Ovary (tissue), 9 donors: ENCODE measurements around the gene ZSCAN26. TPM values are rescaled to one million over a fixed set of nuclear protein-coding genes. Genes with fewer than 3 reads are reported as not detected.

Experiments used
- DNase-seq, 5 donors: peaks; one replicate each; pipeline ENCODE4 v3.0.0-alpha.2; 2019 to 2020
- H3K27ac ChIP-seq, 2 donors: fragments of 200-600 bp; one replicate each; pipeline versions ENCODE4 v1.5.1 to v1.8.0; 2019 to 2022
- H3K27me3 ChIP-seq: fragments of 200-600 bp; one replicate; pipeline ENCODE4 v1.8.0; 2022
- H3K36me3 ChIP-seq: fragments of 200-600 bp; sonication (generic); one replicate; pipeline ENCODE4 v1.5.1; 2019
- H3K4me1 ChIP-seq: one replicate; pipeline ENCODE4 v1.8.1; 2013; ENCODE audit warnings: mild to moderate bottlenecking, moderate library complexity; ENCODE audit not compliant: insufficient read depth
- H3K4me3 ChIP-seq: fragments of 200-600 bp; sonication (generic); one replicate; pipeline ENCODE4 v1.5.1; 2017
- H3K9me3 ChIP-seq, 2 donors: fragments of 200-600 bp in 1 of 2; sonication (generic) in 1 of 2; one replicate each; pipeline versions ENCODE4 v1.5.1 to v1.8.1; 2013 to 2019; ENCODE audit warnings: mild to moderate bottlenecking in 1 of 2, moderate library complexity in 1 of 2
- EP300 ChIP-seq: sonication (generic); formaldehyde crosslinking; IDR thresholded peaks from one replicate; pipeline ENCODE4 v1.6.1; 2017; ENCODE audit warnings: antibody characterized with exemption
- POLR2A ChIP-seq: fragments of 450-650 bp; IDR thresholded peaks from one replicate; pipeline ENCODE4 v1.6.1; 2017; ENCODE audit warnings: antibody characterized with exemption, mild to moderate bottlenecking, moderate library complexity
- WGBS, 3 donors: extraction: QIAGEN DNeasy Blood & Tissue Kit in 1 of 3; methylation state at CpG; one replicate each; pipeline versions ENCODE4 v1.1.5 to v1.1.7; 2013 to 2017; 5-methylcytosine and 5-hydroxymethylcytosine counted together
- intact Hi-C, 4 donors: fragments of 100-400 bp; cut with DNase I; formaldehyde crosslinking; loops; one replicate each; pipeline versions ENCODE4 v1.11.0 to v1.15.1; 2022 to 2023
- polyA plus RNA-seq, 2 donors: library from polyadenylated mRNA; stranded (reverse); fragments of 200-250 nt in 1 of 2; fragments of 350-450 nt in 1 of 2; fragmentation: Illumina TruSeq in 1 of 2; extraction: RNeasy Lipid Tissue Mini Kit (QIAGEN cat#74804) in 1 of 2; gene quantifications; one replicate each; pipeline ENCODE4 v1.2.3, GENCODE V29; 2013 to 2014
- total RNA-seq, 7 donors: library from RNA; depleted of rRNA in 2 of 7; stranded (reverse); fragments of >200 nt in 2 of 7; fragmentation: NEBNext Ultra II Directional in 3 of 7; extraction: Animal tissue kit (Norgen Biotek cat#: 25700) in 3 of 7; gene quantifications; one replicate each; pipeline versions ENCODE4 v1.1.0 to v1.2.4, GENCODE V29; 2016 to 2023
- TF ChIP-seq, protein P1 (sequence below), 3 donors: fragments of 450-650 bp in 2 of 3; fragments of 200-600 bp in 1 of 3; IDR thresholded peaks; one replicate each; pipeline versions ENCODE4 v1.5.1 to v1.8.0; 2016 to 2022; ENCODE audit warnings: antibody characterized with exemption in 3 of 3, mild to moderate bottlenecking in 1 of 3
- donor health status: DM: no; HTN: no; CAD: no; lungs with moderate emphysema.
- donor health status: DM: no; HTN: no; CAD: no.
- donor health status: Bipolar disorder and iron deficiency.
- donor health status: DM: yes; HTN: yes; CAD: no.
- donor health status: DM: no; HTN: no; CAD: no.
- donor health status: DM: yes; HTN: yes; CAD: no.

The ZSCAN26 gene
- total and polyA plus RNA-seq, 9 donors: 11.8 to 32.0 (median 23.1) TPM

DNA sequence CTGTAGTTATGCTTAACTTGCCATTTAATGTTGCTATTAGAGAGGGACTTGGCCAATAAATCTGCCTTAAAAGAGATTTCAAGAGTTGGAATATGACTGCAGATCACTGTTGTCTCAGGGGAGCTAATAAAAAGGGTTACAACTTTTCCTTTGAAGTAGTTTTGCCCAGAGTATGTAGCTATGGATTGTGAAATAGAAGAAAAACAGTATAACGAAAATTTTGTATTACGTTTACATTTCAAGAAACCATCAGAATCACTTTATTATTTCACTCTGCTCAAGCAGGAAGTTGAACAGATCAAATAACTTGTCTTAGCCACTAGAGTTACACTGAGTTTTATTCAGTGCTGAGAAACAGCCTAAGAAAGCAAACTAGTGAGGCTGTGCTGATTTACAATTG lies 3.0 kb upstream of the ZSCAN26 start:
- no peak overlapping the region for H3K4me3 ChIP-seq
- WGBS, 3 donors: 52 to 63% (median 60%) methylated on average over 2 of the region's 2 CpGs
- intact Hi-C loops: loop anchor here in 1 of 4 donors (10.0 kb wide), 1 partner anchor 91 kb away; no protein-coding TSS in a partner anchor
- no peaks in the 10 kb centered on the region for H3K36me3 ChIP-seq
- TF ChIP-seq POLR2A (no peak), EP300 (no peak)
- TF ChIP-seq, protein P1, sequence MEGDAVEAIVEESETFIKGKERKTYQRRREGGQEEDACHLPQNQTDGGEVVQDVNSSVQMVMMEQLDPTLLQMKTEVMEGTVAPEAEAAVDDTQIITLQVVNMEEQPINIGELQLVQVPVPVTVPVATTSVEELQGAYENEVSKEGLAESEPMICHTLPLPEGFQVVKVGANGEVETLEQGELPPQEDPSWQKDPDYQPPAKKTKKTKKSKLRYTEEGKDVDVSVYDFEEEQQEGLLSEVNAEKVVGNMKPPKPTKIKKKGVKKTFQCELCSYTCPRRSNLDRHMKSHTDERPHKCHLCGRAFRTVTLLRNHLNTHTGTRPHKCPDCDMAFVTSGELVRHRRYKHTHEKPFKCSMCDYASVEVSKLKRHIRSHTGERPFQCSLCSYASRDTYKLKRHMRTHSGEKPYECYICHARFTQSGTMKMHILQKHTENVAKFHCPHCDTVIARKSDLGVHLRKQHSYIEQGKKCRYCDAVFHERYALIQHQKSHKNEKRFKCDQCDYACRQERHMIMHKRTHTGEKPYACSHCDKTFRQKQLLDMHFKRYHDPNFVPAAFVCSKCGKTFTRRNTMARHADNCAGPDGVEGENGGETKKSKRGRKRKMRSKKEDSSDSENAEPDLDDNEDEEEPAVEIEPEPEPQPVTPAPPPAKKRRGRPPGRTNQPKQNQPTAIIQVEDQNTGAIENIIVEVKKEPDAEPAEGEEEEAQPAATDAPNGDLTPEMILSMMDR (IDR thresholded peaks at IDR 0.05): no peak
- DNase-seq: no peak
- peaks cover 1% of the 10 kb centered on the region for H3K4me1 ChIP-seq
- no peak overlapping the region for H3K27ac ChIP-seq
- H3K9me3 ChIP-seq: no peaks in the 10 kb centered on the region
- H3K27me3 ChIP-seq: no peaks in the 10 kb centered on the region

DNA sequence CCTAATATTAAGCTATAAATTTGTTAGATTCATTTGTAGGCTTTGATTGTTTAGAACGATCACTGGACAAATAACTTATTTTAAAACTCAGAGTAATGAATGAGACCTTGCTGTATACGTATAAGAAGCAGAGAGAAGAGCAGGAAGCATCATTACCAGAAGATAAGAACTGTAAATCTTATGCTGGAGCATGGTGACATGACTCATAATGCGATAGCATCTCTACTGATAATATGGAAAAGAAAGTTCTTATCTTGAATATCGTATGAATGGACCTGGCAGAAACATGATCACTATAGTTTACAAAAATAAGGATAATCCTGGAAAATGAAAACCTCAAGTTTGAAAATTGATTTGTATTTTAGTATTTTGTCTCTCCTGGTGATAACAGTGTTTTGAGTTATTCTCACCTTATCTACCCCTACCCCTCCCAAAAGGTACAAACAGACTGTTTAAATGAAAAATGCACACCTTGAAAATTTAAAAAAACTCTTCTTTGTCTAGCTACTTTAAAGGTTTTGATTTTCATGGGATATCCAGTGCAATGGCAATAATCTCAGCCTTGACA lies 2.0 kb upstream of the ZSCAN26 start:
- intact Hi-C loops: loop anchor here in 1 of 4 donors (10.0 kb wide), 1 partner anchor 90 kb away; no protein-coding TSS in a partner anchor
- WGBS, 3 donors: 57 to 60% (median 58%) methylated on average over 4 of the region's 4 CpGs
- no peak for DNase-seq

DNA sequence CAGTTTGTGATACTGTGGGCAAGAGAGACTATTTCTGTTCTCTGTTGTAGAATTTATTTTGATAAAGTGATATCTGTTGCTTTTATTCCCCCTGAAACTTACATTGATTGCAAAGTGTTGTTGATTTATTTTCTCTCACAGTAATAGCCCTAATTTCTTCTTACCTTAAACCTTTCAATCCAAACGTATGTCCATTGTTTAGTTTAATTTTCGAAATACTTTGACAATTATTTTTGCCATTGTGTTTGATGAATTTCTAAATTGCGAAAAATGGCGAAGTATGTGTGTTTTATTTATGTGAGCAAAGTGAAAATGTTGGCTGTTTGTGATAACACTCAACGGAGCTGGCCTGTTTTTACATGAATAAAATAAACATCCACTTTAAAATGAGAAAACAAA lies 381 bp upstream of the ZSCAN26 start:
- H3K27me3 ChIP-seq: no peaks in the 10 kb centered on the region
- TF ChIP-seq POLR2A (no peak), EP300 (no peak)
- TF ChIP-seq, protein P1 (IDR thresholded peaks at IDR 0.05): no peak
- H3K4me3 ChIP-seq: peak overlapping the region; percentile 86
- peaks cover 1% of the 10 kb centered on the region for H3K4me1 ChIP-seq
- no peaks in the 10 kb centered on the region for H3K9me3 ChIP-seq
- no peak for DNase-seq
- peak overlapping the region in 1 of 2 donors; percentile 77 for H3K27ac ChIP-seq
- H3K36me3 ChIP-seq: no peaks in the 10 kb centered on the region
- intact Hi-C loops: loop anchor here in 1 of 4 donors (10.0 kb wide), 1 partner anchor 88 kb away; no protein-coding TSS in a partner anchor
- 0 to 3% (median 2%) methylated on average over 5 of the region's 5 CpGs for WGBS, 3 donors

More for the DNA sequence above, 2.0 kb upstream of the ZSCAN26 start:
- Histone ChIP-seq H3K4me3 (no peak overlapping the region), H3K9me3 (no peaks in the 10 kb centered on the region), H3K4me1 (peaks cover 1% of the 10 kb centered on the region), H3K27me3 (no peaks in the 10 kb centered on the region), H3K36me3 (no peaks in the 10 kb centered on the region), H3K27ac (no peak overlapping the region)
- TF ChIP-seq POLR2A (no peak), EP300 (no peak)
- TF ChIP-seq, protein P1 (IDR thresholded peaks at IDR 0.05): no peak

DNA sequence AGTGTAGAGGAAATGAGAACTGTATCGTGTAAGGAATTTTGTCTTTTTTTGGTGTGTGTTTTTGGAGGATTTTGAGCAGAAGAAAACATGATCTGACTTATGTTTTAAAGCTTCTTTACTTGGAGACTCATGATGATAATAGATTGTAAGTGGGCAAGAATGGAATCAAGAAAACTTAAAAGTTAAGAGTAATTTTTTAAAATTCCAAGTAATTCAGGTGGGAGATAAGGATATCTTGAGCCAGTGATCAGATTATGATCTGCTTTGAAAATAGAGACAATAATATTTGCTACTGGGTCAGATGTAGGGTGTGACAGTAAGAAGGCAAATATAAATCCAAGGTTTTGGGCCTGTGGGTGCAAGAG lies 734 bp downstream of the ZSCAN26 start:
- Histone ChIP-seq H3K36me3 (no peaks in the 10 kb centered on the region), H3K4me1 (peaks cover 1% of the 10 kb centered on the region), H3K9me3 (no peaks in the 10 kb centered on the region), H3K27ac (peak overlapping the region in 1 of 2 donors; percentile 77), H3K27me3 (no peaks in the 10 kb centered on the region), H3K4me3 (peak overlapping the region; percentile 86)
- DNase-seq: no peak
- intact Hi-C loops: loop anchor here in 1 of 4 donors (10.0 kb wide), 1 partner anchor 87 kb away; no protein-coding TSS in a partner anchor
- 3 to 4% (median 3%) methylated on average over 1 of the region's 1 CpG for WGBS, 3 donors
- TF ChIP-seq, protein P1 (IDR thresholded peaks at IDR 0.05): no peak
- TF ChIP-seq EP300: no peak
- no peak for TF ChIP-seq POLR2A
